GM21786 (cell line): ENCODE results near the gene AFMID.
"Not testable (repeated sequence)": the region's sequence is repeated elsewhere in the genome, so short reads cannot be mapped to it uniquely, and the experiment has no call there.

ENCODE experiments used
- ATAC-seq: cut with Tn5 transposase; IDR thresholded peaks from one replicate; pipeline ENCODE4 v1.9.1; 2021; ENCODE audit not compliant: unreplicated experiment

The AFMID gene

DNA sequence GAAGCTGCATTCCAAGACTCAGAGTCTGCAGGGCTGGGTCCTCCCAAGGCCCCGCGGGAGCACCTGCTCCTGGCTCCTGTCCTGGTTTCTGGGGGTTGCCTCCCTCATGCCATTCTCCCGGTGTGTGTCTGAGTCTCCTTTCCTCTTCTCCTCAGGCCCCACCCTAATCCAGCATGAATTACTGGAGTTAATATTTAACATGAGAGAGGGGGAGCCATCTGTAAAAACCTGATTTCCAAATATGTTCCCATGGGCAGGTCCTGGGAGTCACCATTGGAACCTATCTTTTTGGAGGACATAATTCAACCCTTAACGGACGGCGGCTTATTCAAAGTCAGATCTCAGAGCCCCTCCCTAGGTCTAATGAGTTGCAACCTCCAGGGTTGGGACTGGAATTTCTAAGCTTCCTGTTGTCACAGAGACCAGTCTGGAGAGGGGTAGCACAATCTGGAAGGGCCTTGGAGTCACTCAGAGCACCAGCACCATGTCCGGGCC is 35.6 kb upstream of the AFMID start:
- ATAC-seq = no peak

GRCh38 chr17:78154903-78155811 is 32.0 kb upstream of the AFMID start:
- ATAC-seq = peak; percentile 49

GRCh38 chr17:78159575-78160158 is 27.5 kb upstream of the AFMID start:
- no peak for ATAC-seq

DNA sequence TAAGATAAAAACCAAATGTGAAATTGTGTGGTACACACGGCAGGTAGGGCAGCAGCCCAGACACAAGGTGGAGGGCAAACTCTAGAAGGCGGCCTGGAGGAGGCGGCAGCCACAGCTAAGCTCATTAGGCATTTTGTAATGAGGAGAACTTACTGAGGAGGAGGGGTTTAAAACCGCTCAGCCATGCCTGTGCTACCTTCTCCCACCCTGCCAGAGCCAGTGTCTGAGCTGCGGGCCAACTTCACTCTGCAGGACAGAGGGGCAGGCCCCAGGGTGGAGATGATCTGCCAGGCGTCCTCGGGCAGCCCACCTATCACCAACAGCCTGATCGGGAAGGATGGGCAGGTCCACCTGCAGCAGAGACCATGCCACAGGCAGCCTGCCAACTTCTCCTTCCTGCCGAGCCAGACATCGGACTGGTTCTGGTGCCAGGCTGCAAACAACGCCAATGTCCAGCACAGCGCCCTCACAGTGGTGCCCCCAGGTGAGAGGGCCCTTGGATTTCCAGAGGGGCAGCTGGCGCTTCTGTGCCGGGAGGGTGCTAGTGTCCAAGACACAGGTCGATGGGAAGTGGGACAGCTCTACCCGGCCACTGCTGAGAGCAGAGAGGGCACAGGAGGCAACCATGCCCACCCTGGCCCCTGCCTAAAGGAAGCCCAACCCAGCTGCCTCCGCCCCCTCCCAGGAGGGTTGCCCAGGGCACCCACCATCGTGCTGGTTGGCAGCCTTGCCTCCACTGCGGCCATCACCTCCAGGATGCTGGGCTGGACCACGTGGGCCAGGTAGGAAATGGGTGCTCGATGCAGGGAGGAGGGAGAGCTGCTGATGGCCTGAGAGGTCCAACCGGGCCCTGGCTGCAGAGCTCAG is 23.0 kb upstream of the AFMID start:
- no peak for ATAC-seq

DNA sequence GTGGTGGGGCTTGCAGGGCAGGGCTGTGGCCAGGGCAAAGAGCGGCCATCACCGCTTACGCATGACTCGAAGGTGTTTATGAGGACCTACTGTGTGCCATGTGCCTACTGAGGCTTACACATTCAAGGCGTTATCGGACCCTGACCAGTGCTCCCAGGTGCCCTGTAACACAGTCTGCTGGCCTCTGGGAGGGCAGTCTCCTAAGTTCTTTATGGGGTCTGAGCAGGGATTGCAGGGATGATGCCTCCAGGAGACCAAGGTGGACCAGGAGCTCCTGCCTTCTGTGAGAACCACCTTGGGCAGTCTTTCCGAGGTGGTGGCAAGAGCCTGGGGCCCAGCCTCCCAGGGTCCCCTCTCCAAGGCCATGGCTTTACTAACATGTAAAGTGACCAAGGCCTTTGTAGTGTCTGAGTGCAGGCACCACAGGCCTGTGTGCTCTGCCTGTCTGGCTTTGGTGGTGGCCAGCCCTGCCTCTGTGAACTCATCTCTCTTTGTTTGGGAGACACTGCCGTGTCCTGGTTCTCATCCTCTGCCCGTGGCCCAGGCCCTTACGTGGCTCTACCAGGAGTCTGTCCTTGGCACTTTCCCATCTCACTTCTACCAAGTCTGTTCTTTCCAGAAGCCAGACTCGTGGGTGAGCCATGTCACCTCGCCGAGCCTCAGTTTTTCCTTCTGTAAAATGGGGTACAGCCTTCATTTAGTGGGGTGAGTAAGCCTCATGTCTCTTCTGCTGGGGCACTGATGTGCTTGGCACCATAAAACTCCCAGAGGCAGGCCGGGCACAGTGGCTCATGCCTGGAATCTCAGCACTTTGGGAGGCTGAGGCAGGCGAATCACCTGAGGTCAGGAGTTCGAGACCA is 22.2 kb upstream of the AFMID start:
- ATAC-seq = no peak

- ATAC-seq = no peak
These were observed 20.7 kb upstream of the AFMID start for GRCh38 chr17:78166416-78166815.

DNA sequence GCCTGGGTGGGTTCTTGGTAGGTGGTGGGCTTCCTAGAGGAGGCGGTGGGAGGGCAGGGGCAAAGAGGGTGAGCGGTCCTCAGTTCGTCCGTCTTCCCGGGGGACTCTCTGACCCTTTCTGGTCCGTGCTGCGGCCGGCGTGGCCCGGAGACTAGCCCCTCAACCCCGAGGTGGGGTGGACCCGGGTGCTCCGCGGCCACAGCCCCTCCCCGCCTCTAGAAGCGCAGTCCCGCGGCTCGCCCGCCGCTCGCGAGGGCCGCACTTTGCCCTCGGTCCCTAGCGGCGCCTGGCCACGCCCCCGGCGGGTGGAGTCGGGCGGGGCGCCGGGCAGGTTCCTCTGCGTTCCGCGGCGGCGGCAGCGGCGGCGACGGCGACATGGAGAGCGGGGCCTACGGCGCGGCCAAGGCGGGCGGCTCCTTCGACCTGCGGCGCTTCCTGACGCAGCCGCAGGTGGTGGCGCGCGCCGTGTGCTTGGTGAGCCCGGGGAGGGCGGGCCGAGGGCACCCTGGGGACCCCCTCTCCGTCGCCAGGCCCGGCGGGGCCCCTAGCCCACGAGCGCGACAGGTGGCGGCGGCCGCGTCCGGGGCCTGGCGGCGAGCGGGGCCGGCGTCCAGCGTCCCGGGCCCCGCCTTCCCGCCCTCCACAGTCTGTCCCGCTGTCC is 18.8 kb upstream of the AFMID start, which contains the start of gene SYNGR2:
TSS of gene SYNGR2 (plus strand) at position 340 of the 661 bp plus-strand sequence. CDS start at position 376, 36 bp downstream.
- ATAC-seq = peak; percentile 36

- ATAC-seq = no peak
These were observed 18.0 kb upstream of the AFMID start for GRCh38 chr17:78168903-78169793.

GRCh38 chr17:78170692-78171590 is 16.2 kb upstream of the AFMID start:
- ATAC-seq = no peak

GRCh38 chr17:78171591-78172248 is 15.4 kb upstream of the AFMID start:
- ATAC-seq = not testable (repeated sequence)

DNA sequence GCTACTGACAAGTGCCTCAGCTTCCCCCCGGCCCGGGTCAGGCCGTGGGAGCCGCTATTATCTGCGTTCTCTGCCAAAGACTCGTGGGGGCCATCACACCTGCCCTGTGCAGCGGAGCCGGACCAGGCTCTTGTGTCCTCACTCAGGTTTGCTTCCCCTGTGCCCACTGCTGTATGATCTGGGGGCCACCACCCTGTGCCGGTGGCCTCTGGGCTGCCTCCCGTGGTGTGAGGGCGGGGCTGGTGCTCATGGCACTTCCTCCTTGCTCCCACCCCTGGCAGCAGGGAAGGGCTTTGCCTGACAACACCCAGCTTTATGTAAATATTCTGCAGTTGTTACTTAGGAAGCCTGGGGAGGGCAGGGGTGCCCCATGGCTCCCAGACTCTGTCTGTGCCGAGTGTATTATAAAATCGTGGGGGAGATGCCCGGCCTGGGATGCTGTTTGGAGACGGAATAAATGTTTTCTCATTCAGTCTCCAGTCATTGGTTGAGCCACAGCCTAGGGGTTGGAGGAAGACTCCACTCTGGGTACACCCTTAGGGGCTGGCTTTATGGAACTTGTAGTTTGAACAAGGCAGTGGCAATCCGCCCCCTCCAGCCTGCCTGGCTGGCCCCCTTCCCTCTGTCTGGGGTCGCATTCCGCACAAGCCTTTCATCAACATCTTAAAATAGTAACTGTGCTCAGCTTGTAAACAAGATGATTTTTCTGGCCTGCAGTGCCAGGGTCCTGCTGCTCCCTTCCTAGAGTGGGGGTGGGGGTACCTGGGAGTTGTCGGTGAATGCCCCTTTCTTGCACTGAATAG is 14.7 kb upstream of the AFMID start:
- no peak for ATAC-seq

- peak; percentile 51 for ATAC-seq
These were observed 14.0 kb upstream of the AFMID start for GRCh38 chr17:78173097-78173715.

GRCh38 chr17:78174346-78174869 is 12.8 kb upstream of the AFMID start:
- no peak for ATAC-seq

DNA sequence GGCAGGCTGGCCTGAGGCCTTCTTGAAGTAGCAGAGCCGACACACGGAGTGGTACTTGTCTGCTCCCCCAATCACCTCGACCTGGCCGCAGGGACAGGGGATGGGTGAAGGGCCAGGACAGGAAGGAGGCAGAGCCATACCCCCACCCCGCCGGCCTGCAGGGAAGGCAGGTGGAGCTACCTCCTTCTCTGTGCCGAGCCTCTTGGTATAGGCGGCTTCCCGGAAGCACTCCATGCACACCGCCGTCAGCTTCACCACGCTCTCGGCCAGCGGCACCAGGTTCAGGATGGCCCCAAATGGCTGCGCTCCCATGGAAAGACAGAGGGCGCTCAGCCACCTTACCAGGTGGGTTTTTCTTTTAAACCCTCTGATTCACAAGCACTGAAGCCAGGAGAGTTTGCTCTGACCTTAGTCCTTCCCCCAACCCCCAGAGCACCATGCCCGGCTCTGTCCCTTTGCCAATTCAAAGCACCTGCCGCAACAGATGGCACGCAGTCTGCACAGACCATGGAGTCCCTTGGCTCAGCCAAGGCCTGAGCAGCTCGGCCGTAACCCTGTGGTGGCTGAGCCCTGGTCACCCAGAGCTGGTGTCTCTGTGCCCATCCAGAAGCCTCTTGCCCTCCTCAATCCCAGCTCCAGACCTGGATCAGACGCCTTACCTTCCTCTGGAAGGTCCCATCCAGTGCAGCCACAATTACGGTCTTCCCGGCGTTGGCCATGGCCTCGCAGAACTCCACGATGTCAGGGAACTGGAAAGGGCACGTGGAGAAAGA is 12.1 kb upstream of the AFMID start:
- ATAC-seq = no peak

DNA sequence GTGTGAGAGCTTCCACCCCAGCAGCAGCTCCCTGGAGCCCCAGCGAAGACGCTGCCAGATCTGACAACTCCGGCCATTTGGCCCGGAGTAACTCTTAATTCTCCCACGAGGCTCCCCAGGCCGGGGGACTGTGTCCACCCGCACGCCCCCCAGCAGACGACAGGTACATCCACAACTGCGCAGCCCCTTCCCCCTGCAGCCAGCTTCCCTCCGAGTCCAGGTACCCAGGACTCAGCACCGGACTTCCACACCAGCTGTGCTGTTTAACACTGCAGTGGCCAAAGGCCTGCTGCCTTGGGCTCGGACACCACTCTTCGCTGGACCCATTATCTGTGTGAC is 11.6 kb upstream of the AFMID start:
- ATAC-seq = no peak
